ENCODE measurements around the gene USP32.

Gene USP32

DNA sequence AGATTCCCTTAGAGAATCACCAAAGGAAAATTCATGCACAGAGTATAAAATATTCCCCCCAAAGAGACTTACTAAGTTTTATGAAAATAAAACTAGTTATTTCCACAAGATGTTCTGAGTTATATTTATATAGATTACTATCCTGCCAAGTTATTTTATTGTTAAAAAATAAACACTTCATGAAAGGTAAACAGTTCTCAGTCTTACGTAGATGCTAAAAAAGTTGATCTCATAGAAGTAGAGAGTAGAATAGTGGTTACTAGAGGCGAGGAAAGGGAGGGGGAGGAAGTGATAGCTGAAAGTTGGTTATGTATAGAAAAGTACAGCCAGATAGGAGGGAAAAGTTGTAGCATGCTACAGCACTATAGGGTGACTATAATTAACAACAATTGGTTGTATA lies 65.2 kb downstream of the USP32 start:
- H3K4me2 ChIP-seq (ENCODE audit: low read depth, low read length, poor library complexity, severe bottlenecking), result no peak overlapping the region
- TF ChIP-seq EZH2phosphoT487 (conservative IDR thresholded peaks at IDR 0.05; ENCODE audit: low read length), result no peak
- TF ChIP-seq, protein P1, sequence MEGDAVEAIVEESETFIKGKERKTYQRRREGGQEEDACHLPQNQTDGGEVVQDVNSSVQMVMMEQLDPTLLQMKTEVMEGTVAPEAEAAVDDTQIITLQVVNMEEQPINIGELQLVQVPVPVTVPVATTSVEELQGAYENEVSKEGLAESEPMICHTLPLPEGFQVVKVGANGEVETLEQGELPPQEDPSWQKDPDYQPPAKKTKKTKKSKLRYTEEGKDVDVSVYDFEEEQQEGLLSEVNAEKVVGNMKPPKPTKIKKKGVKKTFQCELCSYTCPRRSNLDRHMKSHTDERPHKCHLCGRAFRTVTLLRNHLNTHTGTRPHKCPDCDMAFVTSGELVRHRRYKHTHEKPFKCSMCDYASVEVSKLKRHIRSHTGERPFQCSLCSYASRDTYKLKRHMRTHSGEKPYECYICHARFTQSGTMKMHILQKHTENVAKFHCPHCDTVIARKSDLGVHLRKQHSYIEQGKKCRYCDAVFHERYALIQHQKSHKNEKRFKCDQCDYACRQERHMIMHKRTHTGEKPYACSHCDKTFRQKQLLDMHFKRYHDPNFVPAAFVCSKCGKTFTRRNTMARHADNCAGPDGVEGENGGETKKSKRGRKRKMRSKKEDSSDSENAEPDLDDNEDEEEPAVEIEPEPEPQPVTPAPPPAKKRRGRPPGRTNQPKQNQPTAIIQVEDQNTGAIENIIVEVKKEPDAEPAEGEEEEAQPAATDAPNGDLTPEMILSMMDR (IDR thresholded peaks at IDR 0.05; ENCODE audit: insufficient read depth, low read length, poor library complexity, severe bottlenecking), result no peak
- H3K9me2 ChIP-seq (replicated peaks; ENCODE audit: insufficient read depth, low read length), result no peaks in the 10 kb centered on the region
- no peak overlapping the region for H2AFZ ChIP-seq (ENCODE audit: low read depth, low read length, severe bottlenecking)
- no peaks in the 10 kb centered on the region; the same call in 1 of the 2 replicates for H4K20me1 ChIP-seq (ENCODE audit: low read depth, low read length)
- H3K27ac ChIP-seq (ENCODE audit: low read depth, low read length), result no peak overlapping the region
- no peak overlapping the region for H3K9ac ChIP-seq (ENCODE audit: low read length)
- H3K27me3 ChIP-seq (ENCODE audit: low read length), result no peaks in the 10 kb centered on the region
- H3F3A ChIP-seq (ENCODE audit: insufficient read depth), result no peaks in the 10 kb centered on the region
- H3K4me3 ChIP-seq (ENCODE audit: insufficient read depth, low read length, poor library complexity, severe bottlenecking), result no peak overlapping the region
- H3K79me2 ChIP-seq (ENCODE audit: insufficient read depth, low read length), result peaks cover 10% of the 10 kb centered on the region; the same call in 1 of the 2 replicates
- H3K9me3 ChIP-seq (ENCODE audit: insufficient read depth, low read length), result peaks cover 11% of the 10 kb centered on the region; the same call in 1 of the 2 replicates
- H3K36me3 ChIP-seq (ENCODE audit: low read length), result no peaks in the 10 kb centered on the region

DNA sequence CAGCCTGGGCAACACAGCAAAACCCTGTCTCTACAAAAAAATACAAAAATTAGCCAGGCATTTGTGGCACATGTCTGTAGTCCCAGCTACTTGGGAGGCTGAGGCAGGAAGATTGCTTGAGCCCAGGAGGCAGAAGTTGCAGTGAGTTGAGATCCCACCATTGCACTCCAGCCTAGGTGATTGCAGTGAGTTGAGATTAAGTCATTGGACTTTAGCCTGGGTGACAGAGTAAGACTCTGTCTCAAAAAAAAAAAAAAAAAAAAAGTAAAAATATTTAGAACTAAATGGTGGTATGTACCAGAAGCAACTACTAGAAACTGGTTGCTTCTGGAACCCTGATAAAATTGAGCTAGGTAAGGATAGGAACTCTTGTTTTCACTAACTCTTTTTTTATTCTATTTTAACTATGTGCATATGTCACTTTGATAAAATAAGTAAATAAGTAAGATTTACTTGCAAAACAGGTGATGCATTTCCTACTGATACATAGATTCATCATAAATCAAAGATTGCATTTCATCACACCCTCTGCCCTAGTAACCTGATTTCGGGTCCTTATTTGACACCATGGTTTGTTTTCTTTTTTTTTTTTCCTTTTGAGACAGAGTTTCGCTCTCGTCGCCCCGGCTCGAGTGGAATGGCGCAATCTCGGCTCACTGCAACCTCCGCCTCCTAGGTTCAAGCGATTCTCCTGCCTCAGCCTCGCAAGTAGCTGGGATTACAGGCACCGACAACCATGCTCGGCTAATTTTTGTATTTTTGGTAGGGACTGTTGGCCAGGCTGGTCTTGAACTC lies 66.0 kb downstream of the USP32 start:
- Histone ChIP-seq H3K9me3 (ENCODE audit: insufficient read depth, low read length) (peaks cover 11% of the 10 kb centered on the region; the same call in 1 of the 2 replicates), H3K27me3 (ENCODE audit: low read length) (no peaks in the 10 kb centered on the region), H3K36me3 (ENCODE audit: low read length) (no peaks in the 10 kb centered on the region), H3K9ac (ENCODE audit: low read length) (no peak overlapping the region), H3K4me2 (ENCODE audit: low read depth, low read length, poor library complexity, severe bottlenecking) (no peak overlapping the region), H2AFZ (ENCODE audit: low read depth, low read length, severe bottlenecking) (no peak overlapping the region), H3K79me2 (ENCODE audit: insufficient read depth, low read length) (peaks cover 11% of the 10 kb centered on the region; the same call in 1 of the 2 replicates), H3K27ac (ENCODE audit: low read depth, low read length) (no peak overlapping the region), H3F3A (ENCODE audit: insufficient read depth) (no peaks in the 10 kb centered on the region), H4K20me1 (ENCODE audit: low read depth, low read length) (no peaks in the 10 kb centered on the region; the same call in 1 of the 2 replicates), H3K9me2 (replicated peaks; ENCODE audit: insufficient read depth, low read length) (no peaks in the 10 kb centered on the region), H3K4me3 (ENCODE audit: insufficient read depth, low read length, poor library complexity, severe bottlenecking) (no peak overlapping the region)
- TF ChIP-seq, protein P1 (IDR thresholded peaks at IDR 0.05; ENCODE audit: insufficient read depth, low read length, poor library complexity, severe bottlenecking), result no peak
- TF ChIP-seq EZH2phosphoT487 (conservative IDR thresholded peaks at IDR 0.05; ENCODE audit: low read length), result no peak

DNA sequence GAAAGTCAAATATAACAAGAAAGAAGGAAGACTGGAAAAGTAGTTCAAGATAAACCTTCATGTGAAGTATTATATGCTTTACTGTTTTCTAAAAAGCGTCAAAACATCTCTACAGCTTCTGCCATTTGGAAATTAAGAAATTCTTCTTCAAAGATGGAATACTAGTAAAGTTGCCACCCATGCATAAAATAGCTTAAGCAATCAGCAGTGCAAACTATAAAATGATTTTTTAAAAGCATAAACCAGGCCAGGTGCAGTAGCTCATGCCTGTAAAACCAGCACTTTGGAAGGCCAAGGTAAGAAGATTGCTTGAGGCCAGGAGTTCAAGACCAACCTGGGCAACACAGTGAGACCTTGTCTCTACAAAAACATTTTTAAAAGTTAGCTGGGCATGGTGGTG lies 68.2 kb downstream of the USP32 start:
- Histone ChIP-seq H3K9me2 (replicated peaks; ENCODE audit: insufficient read depth, low read length) (no peaks in the 10 kb centered on the region), H3K27me3 (ENCODE audit: low read length) (no peaks in the 10 kb centered on the region), H3K9me3 (ENCODE audit: insufficient read depth, low read length) (peaks cover 10% of the 10 kb centered on the region; the same call in 1 of the 2 replicates), H4K20me1 (ENCODE audit: low read depth, low read length) (no peaks in the 10 kb centered on the region; the same call in 1 of the 2 replicates), H2AFZ (ENCODE audit: low read depth, low read length, severe bottlenecking) (no peak overlapping the region), H3K4me3 (ENCODE audit: insufficient read depth, low read length, poor library complexity, severe bottlenecking) (no peak overlapping the region), H3F3A (ENCODE audit: insufficient read depth) (no peaks in the 10 kb centered on the region), H3K27ac (ENCODE audit: low read depth, low read length) (no peak overlapping the region), H3K79me2 (ENCODE audit: insufficient read depth, low read length) (0 out of 2 replicates have a peak, but pooled peaks cover 3% of the 10 kb centered on the region), H3K4me2 (ENCODE audit: low read depth, low read length, poor library complexity, severe bottlenecking) (no peak overlapping the region), H3K36me3 (ENCODE audit: low read length) (no peaks in the 10 kb centered on the region), H3K9ac (ENCODE audit: low read length) (no peak overlapping the region)
- TF ChIP-seq, protein P1 (IDR thresholded peaks at IDR 0.05; ENCODE audit: insufficient read depth, low read length, poor library complexity, severe bottlenecking), result no peak
- no peak for TF ChIP-seq EZH2phosphoT487 (conservative IDR thresholded peaks at IDR 0.05; ENCODE audit: low read length)

Measured in SU-DHL-6 (cell line).